ENCODE data around the gene PRR20G. TPM values are rescaled to one million over a fixed set of nuclear protein-coding genes. Genes with fewer than 3 reads are reported as not detected.
"Not testable (repeated sequence)": the region's sequence is repeated elsewhere in the genome, so short reads cannot be mapped to it uniquely, and the experiment has no call there.

Gene PRR20G
- total RNA-seq, 1 donor = not detected

- DNase-seq (ENCODE audit: low read depth) = no peak
- no peak overlapping the region for H3K4me3 ChIP-seq (ENCODE audit: low read depth, low read length)
- TF ChIP-seq CTCF (IDR thresholded peaks at IDR 0.05; ENCODE audit: insufficient read depth, low read length) = no peak
Measured at GRCh38 chr3:127316685-127317084, 28.8 kb upstream of the PRR20G start.

- H3K4me3 ChIP-seq (ENCODE audit: low read depth, low read length) = no peak overlapping the region
- no peak for TF ChIP-seq CTCF (IDR thresholded peaks at IDR 0.05; ENCODE audit: insufficient read depth, low read length)
- no peak for DNase-seq (ENCODE audit: low read depth)
Measured at GRCh38 chr3:127312818-127313217, 25.0 kb upstream of the PRR20G start.

- not testable (repeated sequence) for H3K4me3 ChIP-seq (ENCODE audit: low read depth, low read length); DNase-seq (ENCODE audit: low read depth)
Measured at GRCh38 chr3:127308821-127309220, 21.0 kb upstream of the PRR20G start.

GRCh38 chr3:127307916-127308315 is 20.1 kb upstream of the PRR20G start:
- no peak overlapping the region for H3K4me3 ChIP-seq (ENCODE audit: low read depth, low read length)
- no peak for TF ChIP-seq CTCF (IDR thresholded peaks at IDR 0.05; ENCODE audit: insufficient read depth, low read length)
- no peak for DNase-seq (ENCODE audit: low read depth)

GRCh38 chr3:127307112-127307835 is 19.4 kb upstream of the PRR20G start:
- DNase-seq (ENCODE audit: low read depth) = no peak
- TF ChIP-seq CTCF (IDR thresholded peaks at IDR 0.05; ENCODE audit: insufficient read depth, low read length) = no peak
- H3K4me3 ChIP-seq (ENCODE audit: low read depth, low read length) = no peak overlapping the region

GRCh38 chr3:127306361-127307111 is 18.7 kb upstream of the PRR20G start:
- no peak for TF ChIP-seq CTCF (IDR thresholded peaks at IDR 0.05; ENCODE audit: insufficient read depth, low read length)
- DNase-seq (ENCODE audit: low read depth) = no peak
- no peak overlapping the region for H3K4me3 ChIP-seq (ENCODE audit: low read depth, low read length)

- no peak for TF ChIP-seq CTCF (IDR thresholded peaks at IDR 0.05; ENCODE audit: insufficient read depth, low read length)
- H3K4me3 ChIP-seq (ENCODE audit: low read depth, low read length) = no peak overlapping the region
Measured at GRCh38 chr3:127305499-127306060, 17.7 kb upstream of the PRR20G start.

More at GRCh38 chr3:127305499-127306060, 17.7 kb upstream of the PRR20G start:
- DNase-seq (ENCODE audit: low read depth) = no peak
